Measurements from ENCODE around the gene SP1. TPM values are rescaled to one million over a fixed set of nuclear protein-coding genes. Genes with fewer than 3 reads are reported as not detected.
"Not testable (repeated sequence)": the region's sequence is repeated elsewhere in the genome, so short reads cannot be mapped to it uniquely, and the experiment has no call there.

Gene SP1
- total and polyA plus RNA-seq, 3 donors from 2014 or later = 58.6 to 86.0 (median 75.4) TPM

DNA sequence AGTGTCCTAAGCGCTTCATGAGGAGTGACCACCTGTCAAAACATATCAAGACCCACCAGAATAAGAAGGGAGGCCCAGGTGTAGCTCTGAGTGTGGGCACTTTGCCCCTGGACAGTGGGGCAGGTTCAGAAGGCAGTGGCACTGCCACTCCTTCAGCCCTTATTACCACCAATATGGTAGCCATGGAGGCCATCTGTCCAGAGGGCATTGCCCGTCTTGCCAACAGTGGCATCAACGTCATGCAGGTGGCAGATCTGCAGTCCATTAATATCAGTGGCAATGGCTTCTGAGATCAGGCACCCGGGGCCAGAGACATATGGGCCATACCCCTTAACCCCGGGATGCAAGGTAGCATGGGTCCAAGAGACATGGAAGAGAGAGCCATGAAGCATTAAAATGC lies 31.0 kb downstream of the SP1 start:
- no peak for TF ChIP-seq POLR2A (IDR thresholded peaks at IDR 0.05)
- TF ChIP-seq, protein P1, sequence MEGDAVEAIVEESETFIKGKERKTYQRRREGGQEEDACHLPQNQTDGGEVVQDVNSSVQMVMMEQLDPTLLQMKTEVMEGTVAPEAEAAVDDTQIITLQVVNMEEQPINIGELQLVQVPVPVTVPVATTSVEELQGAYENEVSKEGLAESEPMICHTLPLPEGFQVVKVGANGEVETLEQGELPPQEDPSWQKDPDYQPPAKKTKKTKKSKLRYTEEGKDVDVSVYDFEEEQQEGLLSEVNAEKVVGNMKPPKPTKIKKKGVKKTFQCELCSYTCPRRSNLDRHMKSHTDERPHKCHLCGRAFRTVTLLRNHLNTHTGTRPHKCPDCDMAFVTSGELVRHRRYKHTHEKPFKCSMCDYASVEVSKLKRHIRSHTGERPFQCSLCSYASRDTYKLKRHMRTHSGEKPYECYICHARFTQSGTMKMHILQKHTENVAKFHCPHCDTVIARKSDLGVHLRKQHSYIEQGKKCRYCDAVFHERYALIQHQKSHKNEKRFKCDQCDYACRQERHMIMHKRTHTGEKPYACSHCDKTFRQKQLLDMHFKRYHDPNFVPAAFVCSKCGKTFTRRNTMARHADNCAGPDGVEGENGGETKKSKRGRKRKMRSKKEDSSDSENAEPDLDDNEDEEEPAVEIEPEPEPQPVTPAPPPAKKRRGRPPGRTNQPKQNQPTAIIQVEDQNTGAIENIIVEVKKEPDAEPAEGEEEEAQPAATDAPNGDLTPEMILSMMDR (IDR thresholded peaks at IDR 0.05) = no peak
- H3K4me3 ChIP-seq = no peak overlapping the region
- DNase-seq = no peak
- peaks cover 20% of the 10 kb centered on the region for H3K4me1 ChIP-seq
- no peaks in the 10 kb centered on the region for H3K27me3 ChIP-seq
- no peaks in the 10 kb centered on the region for H3K36me3 ChIP-seq (ENCODE audit: low read depth, missing control alignments)
- H3K9me3 ChIP-seq = no peaks in the 10 kb centered on the region
- intact Hi-C loops (cut with DNase I; ENCODE audit: low total_unique reads) = no loop called here
- no peak overlapping the region for H3K27ac ChIP-seq
- WGBS, 2 donors = 97 to 99% methylated on average over 5 of the region's 5 CpGs

DNA sequence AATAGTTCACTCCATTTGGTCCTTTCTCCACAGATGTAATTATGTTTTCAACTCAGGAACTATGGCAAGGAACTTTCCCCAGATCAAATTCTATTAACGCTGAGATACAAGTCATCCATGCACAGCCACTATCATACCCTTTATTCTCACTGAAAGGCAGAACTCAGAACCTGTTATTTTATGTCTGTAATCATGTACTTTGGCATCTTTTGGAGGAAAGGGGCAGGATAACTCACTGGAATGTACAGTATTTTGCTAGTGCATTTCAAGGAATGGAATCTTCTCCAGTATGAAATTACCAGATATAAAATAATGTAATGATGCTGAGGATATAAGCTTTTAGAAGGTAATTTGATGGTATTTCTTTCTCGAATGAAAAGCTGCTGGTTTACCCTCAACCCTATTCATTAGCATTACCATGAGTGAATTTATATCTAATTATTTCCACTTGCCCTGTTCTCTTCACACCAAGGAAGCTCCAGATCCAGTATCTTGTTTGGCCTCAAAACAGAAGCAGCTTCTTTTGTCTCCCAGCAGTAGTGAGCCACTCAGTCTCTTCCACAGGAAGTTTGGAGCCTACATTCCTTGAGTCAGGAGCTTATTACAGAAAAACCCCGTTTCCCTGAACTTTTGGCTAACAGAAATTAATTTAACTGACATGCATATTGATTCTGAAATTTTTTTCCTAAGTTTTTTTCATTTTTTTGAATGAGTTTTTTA lies 33.7 kb downstream of the SP1 start:
- no peaks in the 10 kb centered on the region for H3K9me3 ChIP-seq
- no peak overlapping the region for H3K27ac ChIP-seq
- H3K4me1 ChIP-seq = peaks cover 20% of the 10 kb centered on the region
- no peaks in the 10 kb centered on the region for H3K36me3 ChIP-seq (ENCODE audit: low read depth, missing control alignments)
- H3K4me3 ChIP-seq = no peak overlapping the region
- H3K27me3 ChIP-seq = no peaks in the 10 kb centered on the region
- intact Hi-C loops (cut with DNase I; ENCODE audit: low total_unique reads) = no loop called here
- whole genome bisulfite sequencing, 2 donors = 63 to 67% methylated on average over 3 of the region's 3 CpGs
- TF ChIP-seq POLR2A (IDR thresholded peaks at IDR 0.05) = no peak
- TF ChIP-seq, protein P1 (IDR thresholded peaks at IDR 0.05) = no peak
- DNase-seq = no peak

DNA sequence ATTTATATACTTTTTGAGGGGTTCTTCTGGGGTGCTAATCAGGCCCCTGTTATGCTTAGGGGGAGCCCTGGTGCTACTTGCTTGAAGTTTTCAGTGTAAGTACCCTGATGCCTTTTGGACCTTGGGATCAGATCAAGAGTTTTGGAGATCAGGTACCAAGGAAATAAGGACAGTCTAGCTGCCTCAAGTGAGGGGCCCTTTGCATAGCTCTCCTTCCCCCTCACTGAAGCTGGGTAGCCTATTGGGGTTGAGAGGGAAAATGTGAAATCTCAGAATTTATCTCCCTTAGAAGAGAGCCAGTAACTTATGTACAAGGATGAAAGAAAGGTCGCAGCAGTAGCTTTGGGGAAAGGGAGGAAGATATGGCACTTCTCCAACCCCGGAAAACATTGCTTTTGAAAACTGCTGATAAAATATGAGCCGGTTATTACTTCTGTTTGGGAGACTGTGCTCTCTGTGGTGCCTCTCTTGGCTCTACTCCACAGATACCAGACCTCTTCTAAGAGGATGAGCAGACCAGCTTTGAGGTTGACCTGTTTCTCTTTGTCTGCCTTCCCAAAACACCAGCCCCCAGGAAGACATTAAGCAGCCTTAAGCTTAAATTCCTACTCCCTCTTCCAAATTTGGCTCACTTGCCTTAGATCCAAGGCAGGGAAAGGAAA lies 34.9 kb downstream of the SP1 start:
- peak overlapping the region in 1 of 2 donors; percentile 36 for H3K27ac ChIP-seq
- no peaks in the 10 kb centered on the region for H3K36me3 ChIP-seq (ENCODE audit: low read depth, missing control alignments)
- no peak for TF ChIP-seq POLR2A (IDR thresholded peaks at IDR 0.05)
- TF ChIP-seq, protein P1 (IDR thresholded peaks at IDR 0.05) = no peak
- no peak overlapping the region for H3K4me3 ChIP-seq
- H3K4me1 ChIP-seq = peaks cover 20% of the 10 kb centered on the region
- 13 to 48% methylated on average over 3 of the region's 3 CpGs for WGBS, 2 donors
- H3K27me3 ChIP-seq = no peaks in the 10 kb centered on the region
- no peak for DNase-seq
- H3K9me3 ChIP-seq = no peaks in the 10 kb centered on the region
- intact Hi-C loops (cut with DNase I; ENCODE audit: low total_unique reads) = no loop called here

DNA sequence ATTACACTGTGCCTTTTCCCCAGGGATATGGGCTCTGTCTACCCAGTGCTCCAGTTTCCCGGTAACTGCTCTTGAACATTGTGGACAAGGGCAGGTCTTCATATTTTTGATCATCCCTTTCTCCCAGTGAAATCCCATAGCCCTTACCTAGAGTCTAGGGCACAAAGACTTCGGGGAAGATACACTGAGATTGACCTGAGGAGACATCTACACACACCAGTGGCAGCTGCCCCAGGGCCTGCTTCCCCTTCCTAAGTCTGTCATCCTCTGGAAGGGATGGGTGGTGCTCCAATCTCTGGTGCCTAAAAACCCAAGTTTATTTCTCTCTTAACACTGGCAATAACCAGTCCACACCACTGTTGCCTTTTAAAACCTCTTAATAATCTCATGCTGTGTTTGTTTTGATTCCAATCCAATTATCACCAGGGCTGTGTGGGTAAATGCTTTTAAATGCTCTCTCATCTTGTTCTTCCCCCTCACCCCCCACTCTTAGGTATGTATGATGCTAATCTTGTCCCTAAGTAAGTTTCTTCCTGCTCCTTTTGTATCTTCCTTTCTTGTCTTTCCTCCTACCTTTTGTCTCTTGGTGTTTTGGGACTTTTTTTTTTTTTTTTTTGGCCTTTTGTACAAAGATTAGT lies 35.9 kb downstream of the SP1 start:
- intact Hi-C loops (cut with DNase I; ENCODE audit: low total_unique reads); H3K9me3 ChIP-seq; H3K4me3 ChIP-seq; H3K36me3 ChIP-seq (ENCODE audit: low read depth, missing control alignments); H3K27ac ChIP-seq; DNase-seq; H3K27me3 ChIP-seq: not testable (repeated sequence)
- peaks cover 20% of the 10 kb centered on the region for H3K4me1 ChIP-seq
- WGBS, 2 donors = 48 to 54% methylated on average over 2 of the region's 2 CpGs

DNA sequence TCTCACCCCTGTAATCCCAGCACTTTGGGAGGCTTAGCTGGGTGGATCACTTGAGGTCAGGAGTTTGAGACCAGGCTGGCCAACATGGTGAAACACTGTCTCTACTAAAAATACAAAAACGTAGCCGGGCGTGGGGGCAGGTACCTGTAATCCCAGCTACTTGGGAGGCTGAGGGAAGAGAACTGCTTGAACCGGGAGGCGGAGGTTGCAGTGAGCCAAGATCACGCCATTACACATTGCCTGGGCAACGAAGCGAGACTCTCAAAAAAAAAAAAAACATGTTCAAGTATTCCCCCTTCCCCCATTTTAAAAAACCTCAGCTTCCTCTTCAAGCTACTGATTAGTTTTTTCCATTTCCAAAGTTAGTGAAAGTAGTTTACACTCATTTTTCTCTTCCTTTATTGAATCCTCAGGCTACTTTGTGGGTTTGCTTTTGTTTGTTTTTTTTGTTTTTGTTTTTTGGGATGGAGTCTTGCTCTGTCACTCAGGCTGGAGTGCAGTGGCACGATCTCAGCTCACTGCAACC lies 37.4 kb downstream of the SP1 start:
- DNase-seq; H3K27ac ChIP-seq; H3K4me3 ChIP-seq; H3K36me3 ChIP-seq (ENCODE audit: low read depth, missing control alignments); intact Hi-C loops (cut with DNase I; ENCODE audit: low total_unique reads); H3K27me3 ChIP-seq; H3K9me3 ChIP-seq: not testable (repeated sequence)
- 61 to 79% methylated on average over 9 of the region's 9 CpGs for WGBS, 2 donors
- peaks cover 20% of the 10 kb centered on the region for H3K4me1 ChIP-seq

Measured in testis (tissue), 3 donors.